ACHN (cell line): Measurements from ENCODE around the gene DNAJA3.
"Not testable (repeated sequence)": the region's sequence is repeated elsewhere in the genome, so short reads cannot be mapped to it uniquely, and the experiment has no call there.

Experiments
- DNase-seq: peaks from one replicate; pipeline ENCODE4 v3.0.0-alpha.2; 2015
- in situ Hi-C: cut with HindIII; loops from 2 replicates; pipeline ENCODE4 v1.10.0; 2017; ENCODE audit warnings: low sequenced_read_pairs, low pct_ligation_motif_present, low pct_unique_long_range_greater_than_20kb

Gene DNAJA3

GRCh38 chr16:4386451-4386805, 39.2 kb upstream of the DNAJA3 start:
- in situ Hi-C loops = no loop called here
- no peak for DNase-seq

- DNase-seq = no peak
- in situ Hi-C loops = no loop called here
These were observed 38.6 kb upstream of the DNAJA3 start for GRCh38 chr16:4386951-4387565.

GRCh38 chr16:4387781-4388180, 37.9 kb upstream of the DNAJA3 start:
- in situ Hi-C loops = no loop called here
- no peak for DNase-seq

GRCh38 chr16:4388271-4389021, 37.2 kb upstream of the DNAJA3 start:
- in situ Hi-C loops = no loop called here
- no peak for DNase-seq

- DNase-seq = no peak
- in situ Hi-C loops = no loop called here
These were observed 36.4 kb upstream of the DNAJA3 start for GRCh38 chr16:4389051-4389955.

GRCh38 chr16:4390266-4391260, 35.1 kb upstream of the DNAJA3 start:
- in situ Hi-C loops = no loop called here
- DNase-seq = no peak

- DNase-seq = no peak
- in situ Hi-C loops = no loop called here
These were observed 33.9 kb upstream of the DNAJA3 start for GRCh38 chr16:4391631-4392381.

GRCh38 chr16:4392382-4393239, 33.1 kb upstream of the DNAJA3 start:
- DNase-seq = no peak
- in situ Hi-C loops = no loop called here

GRCh38 chr16:4393240-4393600, 32.4 kb upstream of the DNAJA3 start:
- no peak for DNase-seq
- in situ Hi-C loops = no loop called here

- DNase-seq, in situ Hi-C loops: not testable (repeated sequence)
These were observed 31.8 kb upstream of the DNAJA3 start for GRCh38 chr16:4393850-4394249.

GRCh38 chr16:4395055-4395726, 30.5 kb upstream of the DNAJA3 start:
- in situ Hi-C loops = no loop called here

GRCh38 chr16:4399001-4399730, 26.5 kb upstream of the DNAJA3 start:
- in situ Hi-C loops = no loop called here
- no peak for DNase-seq

More at GRCh38 chr16:4395055-4395726, 30.5 kb upstream of the DNAJA3 start:
- no peak for DNase-seq

- DNase-seq = no peak
- in situ Hi-C loops = no loop called here
These were observed 24.6 kb upstream of the DNAJA3 start for GRCh38 chr16:4401094-4401501.

- in situ Hi-C loops = no loop called here
- no peak for DNase-seq
These were observed 24.2 kb upstream of the DNAJA3 start for GRCh38 chr16:4401510-4401909.

- in situ Hi-C loops = no loop called here
- DNase-seq = peak; percentile 76
These were observed 23.1 kb upstream of the DNAJA3 start for GRCh38 chr16:4402439-4403132.
